GM19468 (cell line): ENCODE results near the gene CCR3.

Experiments used
- ATAC-seq: cut with Tn5 transposase; IDR thresholded peaks from one replicate; pipeline ENCODE4 v1.9.1; 2021; ENCODE audit warnings: mild to moderate bottlenecking, moderate library complexity, moderate number of reproducible peaks; ENCODE audit not compliant: unreplicated experiment; ENCODE audit errors: extremely low read depth

CCR3 gene

DNA sequence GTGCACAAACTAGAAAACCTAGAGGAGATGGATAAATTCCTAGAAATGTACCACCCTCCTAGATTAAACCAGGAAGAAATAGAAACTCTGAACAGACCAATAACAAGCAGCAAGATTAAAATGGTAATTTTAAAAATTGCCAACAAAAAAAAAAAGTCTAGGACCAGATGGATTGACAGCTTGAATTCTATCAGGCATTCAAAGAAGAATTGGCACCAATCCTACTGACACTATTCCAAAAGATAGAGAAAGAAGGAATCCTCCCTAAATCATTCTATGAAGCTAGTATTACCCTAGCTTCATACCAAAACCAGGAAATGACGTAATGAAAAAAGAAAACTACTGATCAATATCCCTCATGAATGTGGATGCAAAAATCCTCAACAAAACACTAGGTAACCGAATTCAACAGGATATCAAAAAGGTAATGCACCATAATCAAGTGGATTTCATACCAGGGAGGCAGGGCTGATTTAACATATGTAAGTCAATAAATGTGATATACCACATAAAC, 24.0 kb upstream of the CCR3 start:
- no peak for ATAC-seq

DNA sequence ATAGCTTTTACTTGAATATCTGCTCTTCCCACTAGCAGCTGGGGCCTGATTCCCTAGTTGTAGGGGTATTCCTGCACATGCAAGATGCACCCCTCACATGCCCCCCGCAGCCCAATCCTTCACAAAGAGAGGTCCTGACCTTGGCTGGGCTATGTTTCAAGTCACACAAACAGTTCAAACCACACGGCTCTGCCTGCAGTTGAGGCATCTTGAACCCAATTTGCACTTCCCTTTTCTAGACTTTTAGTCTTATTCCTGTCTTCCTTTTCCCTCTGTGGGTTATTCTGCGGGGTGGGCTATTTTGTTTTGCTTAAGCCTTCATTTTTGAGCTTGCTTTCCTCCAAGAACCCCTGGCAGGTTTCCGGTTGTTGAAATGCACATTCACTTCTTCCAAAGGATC, 20.9 kb upstream of the CCR3 start:
- no peak for ATAC-seq

DNA sequence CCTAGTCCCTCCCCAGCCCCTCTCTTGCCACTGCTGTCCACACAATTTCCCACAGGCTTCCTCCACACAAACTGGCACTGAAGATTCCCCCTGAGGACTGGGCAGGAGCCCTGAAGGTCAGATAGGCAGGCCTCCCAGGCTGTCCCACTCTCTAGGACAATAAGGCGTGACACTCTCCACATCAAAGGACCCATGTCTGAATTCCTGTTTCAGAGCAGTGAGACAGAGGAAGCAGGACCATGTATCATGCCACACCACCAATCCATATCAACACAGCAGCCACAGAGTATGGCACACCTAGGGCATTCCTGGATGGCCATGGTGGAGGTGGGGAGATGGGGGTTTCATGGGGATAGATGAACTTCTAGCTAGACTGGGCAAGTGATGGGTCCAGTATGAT, 20.3 kb upstream of the CCR3 start:
- no peak for ATAC-seq

DNA sequence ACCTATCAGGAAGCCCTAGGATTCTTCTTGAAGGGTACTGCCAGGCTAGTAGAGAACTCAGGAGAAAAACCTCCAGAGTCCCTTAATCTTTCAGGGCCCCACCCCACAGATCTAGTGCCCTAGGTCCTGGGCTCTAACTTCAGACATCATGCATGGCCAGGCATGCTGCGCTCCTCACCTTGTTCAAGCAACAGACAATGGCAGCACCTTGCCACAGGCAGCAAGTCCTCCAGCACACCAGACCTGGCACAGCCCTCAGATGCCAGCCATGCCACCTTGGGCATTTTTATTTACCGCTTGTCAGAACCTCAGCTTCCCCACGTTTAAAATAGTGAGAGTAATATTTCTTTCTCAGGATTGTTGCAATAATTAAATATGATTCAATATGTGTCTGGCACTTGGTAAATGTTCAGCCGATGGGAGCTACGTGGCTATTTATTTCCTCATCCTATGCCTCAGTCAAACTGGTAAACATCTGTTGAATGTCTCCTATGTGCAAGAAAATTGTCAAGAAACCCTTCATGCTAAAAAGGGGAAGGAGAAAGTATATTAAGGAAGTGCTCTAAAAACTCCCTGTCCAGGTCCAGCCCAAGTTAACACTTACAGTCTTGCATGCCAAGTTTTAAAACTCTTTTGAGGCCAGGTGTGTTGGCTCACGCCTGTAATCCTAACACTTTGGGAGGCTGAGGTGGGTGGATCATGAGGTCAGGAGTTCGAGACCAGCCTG, 19.7 kb upstream of the CCR3 start:
- ATAC-seq: no peak

DNA sequence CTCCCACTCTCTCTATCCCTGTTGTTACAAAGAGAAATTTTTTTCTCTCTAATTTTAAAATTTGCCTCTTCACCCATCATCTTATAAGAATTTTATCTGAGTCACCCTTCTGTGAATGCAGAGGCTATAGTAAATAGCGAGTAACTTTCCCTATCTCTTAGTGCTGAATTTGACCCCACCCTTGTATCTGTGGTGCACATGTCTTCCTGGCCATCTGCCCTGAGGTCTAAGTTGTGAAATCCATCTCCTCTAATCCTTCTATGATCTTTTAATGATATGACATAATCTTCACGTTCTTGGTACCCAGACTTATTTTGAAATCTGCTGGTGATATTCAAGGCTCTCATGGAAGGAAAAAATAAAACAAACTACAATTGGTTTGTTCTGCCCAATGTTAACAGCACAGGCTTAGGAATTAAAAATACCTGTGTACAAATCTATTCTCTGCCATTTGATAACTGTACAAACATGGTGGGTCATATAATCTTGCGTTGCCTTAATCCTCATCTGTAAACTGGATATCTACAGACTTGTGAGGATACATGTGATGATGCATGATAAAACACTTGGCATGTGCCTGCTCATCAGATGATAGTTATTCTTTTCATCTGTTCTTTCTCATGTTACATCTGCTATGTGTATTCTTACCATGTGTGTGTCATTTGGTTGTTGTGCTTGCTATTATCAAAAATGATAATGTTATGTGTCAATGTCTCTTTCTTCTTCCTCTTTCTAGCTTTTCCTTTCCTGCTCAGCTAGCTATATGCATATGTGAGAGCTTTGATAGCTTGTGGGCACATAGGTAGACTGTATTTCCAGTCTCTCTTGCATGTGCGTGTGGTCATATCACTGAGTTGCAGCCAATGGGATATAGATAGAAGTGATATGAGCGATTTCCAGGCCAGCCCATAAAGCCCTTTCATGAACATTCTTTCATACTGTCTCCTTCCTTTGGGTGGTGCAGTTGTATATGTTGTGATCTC, 13.7 kb upstream of the CCR3 start:
- ATAC-seq: no peak

DNA sequence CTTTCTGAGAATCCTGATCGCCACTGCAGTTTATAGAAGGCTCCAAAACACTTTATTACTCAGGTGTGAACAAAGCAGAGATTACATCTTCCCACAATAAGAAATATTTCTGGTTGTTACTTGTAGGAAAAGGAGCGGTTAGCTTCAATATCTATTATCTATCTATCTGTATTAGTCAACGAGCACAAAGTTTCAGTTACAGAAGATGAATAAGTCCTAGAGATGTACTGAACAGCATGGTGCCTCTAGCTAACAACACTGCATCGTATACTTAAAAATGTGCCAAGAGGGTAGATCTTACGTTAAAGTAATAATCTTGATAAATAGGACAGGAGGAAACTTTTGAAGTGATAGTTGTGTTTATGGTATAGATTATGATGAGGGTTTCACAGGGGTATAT, 10.9 kb upstream of the CCR3 start:
- no peak for ATAC-seq

DNA sequence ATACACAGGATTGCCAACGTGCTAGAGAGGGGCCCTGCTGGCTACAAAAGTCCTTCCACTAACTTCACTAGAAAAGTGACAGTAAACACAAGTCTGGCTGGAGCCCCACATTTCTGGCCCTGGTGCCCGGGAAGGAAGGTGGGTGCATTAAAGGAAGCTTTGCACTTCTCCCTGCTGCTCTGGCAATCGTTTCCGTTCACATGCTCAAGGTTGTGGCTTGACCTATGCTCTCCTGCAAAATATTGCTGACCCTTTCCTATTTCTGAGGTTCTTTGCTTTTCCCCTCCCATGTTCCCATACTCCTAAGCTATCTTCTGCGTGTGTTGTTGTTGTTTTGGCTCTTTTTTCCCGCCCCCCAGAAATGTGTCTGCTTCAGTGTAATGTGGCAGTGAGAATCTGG, 9.1 kb upstream of the CCR3 start:
- ATAC-seq: no peak

DNA sequence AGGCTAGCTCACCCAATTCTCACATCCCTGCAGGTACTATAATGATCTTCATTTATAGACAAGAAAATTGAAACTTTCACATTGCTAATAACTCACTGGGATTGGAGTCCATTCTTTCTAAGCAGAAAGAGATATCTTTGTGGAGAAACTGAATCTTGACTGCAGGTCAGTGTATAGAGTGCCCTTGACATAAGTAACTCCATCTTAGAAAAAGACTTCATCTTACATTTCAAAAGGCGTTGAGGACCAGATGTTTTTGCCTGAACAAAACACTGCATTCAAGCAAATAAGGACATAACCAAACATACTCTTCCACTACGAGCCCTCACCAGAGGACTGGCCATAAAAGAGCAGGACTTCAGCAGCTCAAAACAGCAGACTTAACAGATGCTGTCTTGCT, 6.8 kb upstream of the CCR3 start:
- no peak for ATAC-seq

DNA sequence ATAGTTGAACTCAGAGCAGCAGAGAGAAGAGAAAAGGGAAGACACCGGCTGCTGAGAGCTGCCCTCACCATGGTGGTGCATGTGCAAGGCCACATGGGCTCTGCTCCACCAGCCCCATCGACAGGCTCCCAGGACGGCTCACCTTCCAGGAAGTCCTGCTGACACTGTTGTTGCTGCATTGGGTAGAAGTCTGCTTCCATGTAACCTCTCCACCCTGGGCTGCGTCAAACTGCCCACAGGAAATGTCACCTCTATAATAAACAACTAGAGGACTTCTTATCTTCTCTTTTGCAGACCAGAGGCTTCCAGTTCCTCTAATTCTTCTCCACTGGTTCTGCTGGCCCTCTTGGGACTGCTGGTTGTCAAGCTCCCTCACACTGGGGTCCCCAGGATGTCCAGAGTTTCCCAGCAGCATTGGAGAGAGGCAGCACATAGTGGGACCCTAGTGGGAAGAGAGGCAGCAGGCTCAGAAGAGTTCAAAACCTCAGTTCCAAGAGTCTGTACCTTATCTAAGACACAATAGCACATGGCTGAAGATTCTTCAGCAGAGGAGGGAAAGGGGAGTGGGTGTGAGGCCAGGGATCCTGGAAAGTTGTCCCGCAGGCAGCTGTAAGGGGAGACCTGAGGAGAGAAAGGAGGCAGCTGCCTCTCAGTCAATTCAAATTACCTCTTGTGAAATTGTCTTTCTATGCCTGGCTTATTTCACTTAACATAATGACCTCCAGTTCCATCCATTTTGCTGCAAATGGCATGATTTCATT, 5.8 kb upstream of the CCR3 start:
- ATAC-seq: no peak

DNA sequence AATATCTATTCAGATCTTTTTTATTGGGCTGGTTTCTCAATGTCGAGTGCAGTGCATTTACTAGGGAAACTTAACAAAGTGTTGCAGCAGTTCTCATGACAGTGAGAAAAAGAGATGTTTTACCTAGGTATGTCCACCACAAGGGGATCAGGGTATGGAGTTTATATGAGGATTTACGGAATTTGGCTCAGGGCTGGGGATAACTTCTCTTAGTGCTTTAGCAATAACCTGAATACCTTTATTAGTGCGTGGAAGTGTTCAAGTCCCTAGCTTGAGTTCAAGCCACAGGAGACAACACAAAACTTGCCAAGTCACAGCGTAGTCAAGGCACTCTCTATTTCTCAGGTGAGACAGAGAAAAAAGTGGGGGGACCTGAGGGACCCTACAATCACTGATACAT, 3.9 kb upstream of the CCR3 start:
- no peak for ATAC-seq

DNA sequence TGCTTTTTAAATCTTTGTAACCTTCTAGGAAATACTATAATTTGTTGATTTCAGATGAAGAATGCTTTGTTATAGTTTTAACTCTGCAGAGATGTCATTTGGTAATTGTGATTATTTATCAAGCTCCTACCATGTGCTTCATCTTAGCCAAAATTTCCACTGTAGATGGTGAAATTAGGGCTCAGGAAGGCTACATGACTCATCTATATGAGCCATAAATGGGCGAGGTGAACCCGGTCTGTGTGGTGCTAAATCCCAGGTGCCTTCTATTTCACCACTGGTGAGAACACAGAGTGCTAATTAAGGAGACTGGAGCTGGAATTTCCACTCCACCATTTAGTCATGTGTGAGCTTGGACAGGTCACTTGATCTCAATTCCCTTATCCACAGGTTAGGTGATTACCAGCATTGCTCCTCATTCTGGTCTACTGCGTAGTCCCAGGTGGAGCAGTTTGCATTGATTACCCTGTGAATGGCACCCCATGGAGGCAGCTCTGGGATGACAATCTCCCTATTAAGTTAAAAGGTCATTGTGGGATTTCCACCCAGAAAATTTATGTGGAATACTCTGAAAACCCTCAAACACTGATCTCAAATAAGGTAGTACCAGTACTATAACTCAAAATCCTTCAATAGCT, 2.8 kb upstream of the CCR3 start:
- no peak for ATAC-seq

DNA sequence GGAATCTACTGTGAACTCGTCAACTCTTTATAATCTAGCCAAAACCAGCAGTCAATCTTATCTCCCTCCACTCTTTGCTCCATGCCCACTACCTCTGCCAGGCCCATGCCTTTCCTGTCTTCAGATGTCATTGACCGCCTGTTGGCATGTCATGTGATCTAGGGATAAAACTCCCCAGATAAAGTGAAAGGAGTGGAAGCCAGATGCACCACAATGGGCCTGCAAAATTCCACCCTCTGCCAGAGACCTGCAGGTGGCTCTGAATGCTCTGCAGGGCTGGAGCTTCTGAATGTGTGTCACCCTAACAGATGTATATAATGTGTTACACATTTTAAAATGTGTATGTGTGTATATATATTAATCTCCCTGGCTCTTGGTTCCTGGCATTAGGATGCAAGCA, 2.3 kb upstream of the CCR3 start:
- ATAC-seq: no peak

DNA sequence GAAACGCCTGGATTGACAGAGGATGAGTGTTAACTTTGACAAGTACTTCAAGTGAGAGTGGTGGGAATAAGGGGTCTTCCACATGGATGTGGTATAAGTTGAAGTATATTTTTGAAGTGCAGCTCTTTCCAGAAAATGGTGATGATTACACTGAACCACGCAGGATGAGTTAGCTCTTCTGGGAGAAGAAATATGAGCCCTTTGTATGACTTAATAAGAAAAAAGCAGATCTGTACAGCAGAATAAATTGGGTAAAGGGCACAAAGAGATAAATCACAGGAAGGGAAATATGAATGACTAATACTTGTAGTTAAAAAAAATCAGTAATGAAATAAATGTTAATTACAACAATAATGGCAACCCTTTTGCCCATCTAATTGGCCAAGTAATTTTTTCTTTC, 1.3 kb downstream of the CCR3 start:
- no peak for ATAC-seq

DNA sequence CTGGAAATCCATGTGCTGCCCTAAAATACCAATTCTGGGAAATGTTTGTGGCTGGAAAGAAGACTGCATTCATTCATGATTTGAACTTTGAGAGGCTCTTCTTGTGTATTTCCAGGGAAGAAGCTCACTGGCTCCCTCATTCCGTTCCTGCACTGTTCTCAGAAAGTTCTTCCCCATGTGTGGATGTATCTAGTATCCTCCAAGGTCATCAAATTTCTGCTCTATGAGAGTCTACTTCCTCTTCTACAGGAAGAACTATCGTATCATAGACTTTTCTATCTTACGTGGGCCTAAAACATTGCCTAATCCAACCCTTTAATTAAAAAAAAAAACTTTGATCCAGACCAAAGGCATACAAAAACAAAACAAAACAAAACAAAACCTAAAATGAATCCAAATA, 2.9 kb downstream of the CCR3 start:
- no peak for ATAC-seq

DNA sequence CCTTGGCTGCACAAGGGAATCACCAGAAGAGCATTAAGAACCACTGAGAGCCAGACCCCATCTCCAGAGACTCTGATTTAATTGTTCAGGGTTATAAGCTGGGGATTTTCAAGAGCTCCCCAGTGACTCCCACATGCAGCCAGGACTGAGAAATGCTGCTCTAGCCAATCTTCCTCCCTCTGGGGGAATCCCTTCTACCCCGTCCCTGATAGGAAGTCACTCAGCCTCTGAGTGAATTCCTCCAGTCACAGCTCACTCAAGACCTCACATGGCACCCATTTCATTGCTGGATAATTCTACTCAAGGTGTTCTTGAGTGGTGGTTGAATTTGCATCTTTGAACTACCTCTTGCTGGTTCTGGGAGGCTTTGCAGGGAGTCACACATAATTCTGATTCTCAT, 10.7 kb downstream of the CCR3 start:
- ATAC-seq: no peak

DNA sequence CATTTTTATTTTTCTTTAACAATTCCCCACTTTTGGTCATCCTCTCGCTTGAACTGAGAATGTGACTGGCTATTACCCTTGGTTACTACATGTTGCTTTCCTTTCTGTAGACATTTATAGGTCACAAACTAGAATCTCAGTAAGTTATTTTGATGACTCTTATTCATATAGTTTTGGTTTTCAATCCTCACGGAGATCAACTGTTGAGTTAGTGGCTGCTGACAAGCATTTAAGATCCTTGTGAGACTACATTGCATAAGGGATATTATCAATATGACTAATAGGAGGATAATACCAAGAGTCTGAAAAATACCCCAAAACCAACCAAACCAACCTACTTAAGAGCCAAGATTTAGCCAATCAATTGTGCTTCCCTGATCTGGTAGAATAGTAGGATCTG, 16.3 kb downstream of the CCR3 start:
- no peak for ATAC-seq

DNA sequence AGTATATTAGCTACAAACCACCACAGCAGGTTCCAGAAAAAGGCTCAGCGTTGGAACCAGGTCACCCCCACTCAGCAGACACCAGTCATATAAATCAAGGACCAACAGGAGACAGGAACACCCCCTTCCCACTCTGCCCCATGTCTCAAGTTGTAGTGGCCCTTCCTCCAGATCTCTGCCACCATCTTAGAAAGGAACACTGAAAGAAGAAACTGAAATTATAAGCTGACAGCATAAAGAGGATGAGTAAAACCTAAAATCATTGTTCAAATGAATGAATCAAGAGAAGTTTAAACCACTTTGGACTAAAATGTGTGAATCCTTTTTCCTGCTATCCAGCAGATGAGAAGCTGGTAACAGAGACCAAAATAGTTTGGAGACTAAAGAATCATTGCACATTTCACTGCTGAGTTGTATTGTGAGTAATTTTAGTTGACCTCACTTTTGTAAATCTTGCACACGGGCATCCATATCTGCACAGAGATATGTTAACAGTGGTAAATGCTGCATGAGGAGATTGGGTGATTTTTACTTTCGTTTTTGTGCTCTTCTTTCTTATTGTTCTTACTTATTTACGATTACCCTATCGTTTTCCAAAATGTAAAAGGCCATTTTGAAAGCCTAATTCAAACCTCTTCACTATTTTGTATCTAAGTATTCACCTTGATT, 19.8 kb downstream of the CCR3 start:
- no peak for ATAC-seq

DNA sequence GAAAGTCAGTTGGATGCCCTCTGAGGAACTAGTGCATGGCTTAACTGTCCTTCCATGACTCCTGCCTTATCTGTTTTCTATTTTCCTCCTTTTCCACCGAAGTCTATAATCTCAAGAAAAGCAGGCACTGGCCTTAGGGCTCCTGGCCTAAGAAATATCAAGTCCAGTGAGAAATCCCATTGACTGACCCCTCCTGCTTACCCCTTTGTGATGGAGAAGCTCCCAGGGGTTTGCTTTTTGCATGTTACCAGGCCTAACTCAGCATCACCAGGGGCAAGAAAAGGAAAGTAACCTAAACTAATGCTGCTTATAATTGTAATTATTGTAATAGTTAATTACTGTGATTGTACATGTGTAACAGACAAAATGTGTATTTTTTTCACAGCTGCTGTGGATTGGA, 21.7 kb downstream of the CCR3 start:
- ATAC-seq: no peak

DNA sequence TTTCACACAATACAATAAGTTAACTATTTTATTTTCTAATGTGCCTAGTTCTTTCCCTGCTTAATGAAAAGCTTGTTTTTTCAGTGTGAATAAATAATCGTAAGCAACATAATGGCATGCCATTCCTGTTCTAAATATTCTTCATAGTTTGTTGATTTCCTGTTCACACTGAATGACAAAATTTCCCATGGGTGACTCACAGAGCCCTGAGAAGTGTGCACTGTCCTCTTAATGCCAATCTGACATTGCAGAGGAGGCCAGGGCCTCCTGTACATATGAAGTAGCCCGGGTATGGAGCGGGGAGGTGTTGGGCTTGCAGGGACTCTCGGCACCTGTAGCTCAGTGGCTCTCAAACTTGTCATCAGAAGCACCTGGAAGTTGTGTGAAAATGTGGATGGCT, 24.3 kb downstream of the CCR3 start:
- no peak for ATAC-seq

DNA sequence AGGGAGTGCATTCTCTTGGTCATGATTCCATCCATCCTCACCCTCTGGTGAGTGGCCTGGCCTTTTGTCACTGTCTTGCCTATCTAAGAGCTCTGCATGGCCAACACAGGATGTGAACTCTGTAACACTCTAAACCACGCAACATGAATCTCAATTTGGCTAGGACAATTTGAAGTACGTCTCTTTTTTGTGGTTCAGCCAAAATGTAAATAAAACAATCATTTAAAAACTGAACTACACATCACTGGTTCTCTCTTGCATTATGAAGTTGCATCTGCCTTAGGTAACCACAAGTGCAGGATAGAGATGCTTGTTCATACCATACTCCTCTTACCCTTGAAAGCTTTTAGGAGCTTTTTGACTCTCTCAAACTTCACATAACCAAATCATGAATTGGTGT, 27.3 kb downstream of the CCR3 start:
- ATAC-seq: no peak
